HG02884 (cell line): Measurements from ENCODE around the gene XAB2.

Experiments used
- ATAC-seq: cut with Tn5 transposase; IDR thresholded peaks from one replicate; pipeline ENCODE4 v1.9.1; 2021; ENCODE audit warnings: mild to moderate bottlenecking, moderate library complexity; ENCODE audit not compliant: unreplicated experiment

Gene XAB2

GRCh38 chr19:7633698-7634097, 4.4 kb upstream of the XAB2 start, which contains the start of gene PCP2:
PCP2 (minus strand) TSS chr19:7633719; CDS start chr19:7633457, 262 bp downstream.
- ATAC-seq: no peak

DNA sequence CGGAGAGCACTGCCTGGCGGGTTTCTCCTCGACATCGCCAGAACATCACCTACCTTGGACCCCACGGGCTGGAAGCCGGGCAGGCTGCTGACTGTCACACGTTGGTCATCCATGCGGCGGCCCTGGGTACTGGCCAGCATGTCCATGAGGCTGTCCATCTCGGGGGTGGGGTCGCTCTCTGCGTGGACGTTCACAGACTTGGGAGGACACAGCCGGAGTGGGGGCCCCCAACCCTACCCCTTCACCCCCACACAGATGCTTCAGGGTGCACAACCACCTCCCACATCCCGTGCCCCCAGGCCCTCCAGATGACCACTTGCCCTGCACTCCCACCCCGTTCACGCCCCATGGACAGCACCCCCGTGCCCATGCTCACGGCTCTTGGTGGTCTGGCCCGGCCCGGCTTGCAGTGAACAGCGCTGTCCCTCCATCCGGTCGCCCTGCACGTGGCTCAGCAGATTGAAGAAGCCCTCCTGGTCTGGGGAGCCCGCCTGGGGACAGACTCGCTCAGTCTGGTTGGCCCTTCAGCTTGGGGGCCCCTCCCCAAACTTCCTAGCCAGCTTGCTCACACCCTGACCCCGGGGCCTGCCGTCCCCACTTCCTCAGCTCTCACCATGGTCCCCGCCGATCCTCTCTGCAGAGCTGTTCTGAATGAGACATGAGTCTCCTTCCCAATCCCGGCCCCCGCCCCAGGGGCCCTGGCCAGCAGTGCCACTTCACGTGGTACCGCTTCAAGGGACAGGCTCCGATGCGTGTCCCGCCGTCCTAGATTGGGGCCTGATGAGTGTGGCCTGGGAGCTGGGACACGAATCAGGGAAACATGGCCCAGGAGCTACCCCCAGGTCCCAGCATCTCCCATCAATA, 3.2 kb upstream of the XAB2 start:
- no peak for ATAC-seq

DNA sequence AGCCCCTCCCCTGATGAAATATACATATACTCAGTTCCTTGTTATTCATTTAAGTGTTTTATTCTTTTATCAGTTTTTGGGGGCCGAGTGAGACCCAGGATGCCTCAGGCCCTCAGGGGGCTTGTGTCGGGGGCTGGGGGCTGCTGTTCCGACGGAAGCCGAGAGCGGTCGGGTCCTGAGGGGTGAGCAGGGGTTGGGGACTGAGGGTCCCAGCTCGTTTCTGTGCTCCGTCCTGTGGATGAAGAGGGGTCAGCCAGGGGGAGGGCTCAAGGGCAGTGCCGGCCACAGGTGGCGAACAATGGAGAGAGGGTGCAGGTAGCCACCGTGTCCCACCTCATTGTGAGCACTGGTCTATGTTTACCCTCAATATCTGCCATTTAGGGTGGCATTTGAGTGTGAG, 2.2 kb upstream of the XAB2 start:
- ATAC-seq: no peak

DNA sequence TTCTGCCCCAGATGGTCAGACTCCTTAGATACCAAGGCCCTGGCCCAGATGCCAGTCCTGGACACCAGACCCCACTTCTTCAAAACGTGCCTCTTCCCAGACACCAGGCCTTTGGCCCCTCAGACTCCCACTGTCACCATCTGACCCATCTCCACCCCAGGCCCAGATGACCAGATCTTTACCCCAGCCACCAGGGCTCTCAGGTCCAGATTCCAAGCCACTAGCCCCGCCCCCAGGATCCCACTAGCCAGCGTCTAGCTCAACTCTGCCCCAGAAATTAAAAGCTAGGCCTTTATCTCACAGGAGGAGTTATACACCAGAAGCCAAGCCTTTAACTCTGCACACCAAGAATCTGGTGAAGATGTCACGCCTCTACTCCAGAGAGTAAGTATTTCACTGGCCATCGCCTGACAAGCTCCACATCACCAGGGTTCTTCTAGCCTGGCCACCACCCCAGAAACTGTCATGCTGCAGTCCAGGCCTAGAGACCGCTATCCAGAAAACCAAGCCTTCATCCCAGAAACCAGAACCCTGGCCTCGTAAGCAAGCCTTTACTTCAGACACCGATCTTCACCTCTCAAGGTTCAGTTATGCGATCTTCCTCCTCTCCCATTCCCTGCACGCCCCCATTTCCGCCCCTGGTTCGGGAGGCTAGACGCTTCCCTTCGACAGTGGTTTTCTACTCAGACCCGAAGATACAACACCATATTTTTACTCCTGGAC, 595 bp downstream of the XAB2 start:
- no peak for ATAC-seq

GRCh38 chr19:7627166-7627565, 2.2 kb downstream of the XAB2 start:
- no peak for ATAC-seq

DNA sequence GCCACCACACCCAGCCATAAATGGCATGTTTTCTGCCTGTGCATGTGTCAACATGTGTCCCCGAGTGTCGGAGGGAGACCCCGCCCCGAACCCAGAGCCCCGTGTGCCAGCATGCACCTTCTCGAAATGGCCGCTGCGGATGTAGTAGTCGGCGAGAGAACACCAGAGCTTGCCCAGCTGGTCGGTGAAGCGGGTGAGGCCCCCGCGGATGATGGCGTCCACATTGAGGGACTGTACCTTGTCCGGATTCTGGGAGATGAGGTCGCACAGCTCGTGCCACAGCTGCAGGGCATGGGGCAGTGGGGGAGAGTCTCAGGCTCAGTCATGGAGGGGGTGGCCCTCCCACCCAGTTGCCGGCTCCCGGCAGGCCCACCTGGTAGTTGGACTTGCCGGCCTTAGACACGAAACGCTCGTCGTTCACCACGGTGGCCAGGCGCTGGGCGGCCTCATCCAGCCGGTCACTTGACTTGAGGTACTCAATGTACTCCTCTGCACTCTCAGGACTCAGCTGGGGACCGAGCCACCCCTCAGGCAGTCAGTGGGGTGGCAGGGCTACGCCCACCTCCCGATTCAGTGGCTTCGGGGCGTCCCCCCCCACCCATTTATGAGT, 3.5 kb downstream of the XAB2 start:
- no peak for ATAC-seq

DNA sequence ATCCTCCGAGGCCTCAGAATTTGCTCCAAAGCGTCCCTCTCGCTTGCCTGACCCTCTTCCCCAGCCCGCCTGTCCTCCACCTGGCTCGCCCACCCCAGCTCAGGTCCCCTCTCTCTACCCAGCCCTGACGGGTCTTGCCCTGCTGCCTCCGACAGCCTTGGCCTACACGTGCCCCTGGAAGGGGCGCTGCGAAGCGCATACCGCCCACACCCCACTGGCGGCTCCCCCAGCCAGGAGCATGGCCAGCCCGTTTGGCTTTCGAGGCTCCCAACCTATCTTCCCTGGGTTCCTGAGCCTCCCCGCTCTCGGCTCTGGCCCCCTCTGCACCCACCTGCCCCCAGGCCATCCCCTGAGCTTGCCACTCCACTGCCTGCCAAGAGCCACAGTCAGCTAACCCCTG, 4.5 kb downstream of the XAB2 start:
- no peak for ATAC-seq

DNA sequence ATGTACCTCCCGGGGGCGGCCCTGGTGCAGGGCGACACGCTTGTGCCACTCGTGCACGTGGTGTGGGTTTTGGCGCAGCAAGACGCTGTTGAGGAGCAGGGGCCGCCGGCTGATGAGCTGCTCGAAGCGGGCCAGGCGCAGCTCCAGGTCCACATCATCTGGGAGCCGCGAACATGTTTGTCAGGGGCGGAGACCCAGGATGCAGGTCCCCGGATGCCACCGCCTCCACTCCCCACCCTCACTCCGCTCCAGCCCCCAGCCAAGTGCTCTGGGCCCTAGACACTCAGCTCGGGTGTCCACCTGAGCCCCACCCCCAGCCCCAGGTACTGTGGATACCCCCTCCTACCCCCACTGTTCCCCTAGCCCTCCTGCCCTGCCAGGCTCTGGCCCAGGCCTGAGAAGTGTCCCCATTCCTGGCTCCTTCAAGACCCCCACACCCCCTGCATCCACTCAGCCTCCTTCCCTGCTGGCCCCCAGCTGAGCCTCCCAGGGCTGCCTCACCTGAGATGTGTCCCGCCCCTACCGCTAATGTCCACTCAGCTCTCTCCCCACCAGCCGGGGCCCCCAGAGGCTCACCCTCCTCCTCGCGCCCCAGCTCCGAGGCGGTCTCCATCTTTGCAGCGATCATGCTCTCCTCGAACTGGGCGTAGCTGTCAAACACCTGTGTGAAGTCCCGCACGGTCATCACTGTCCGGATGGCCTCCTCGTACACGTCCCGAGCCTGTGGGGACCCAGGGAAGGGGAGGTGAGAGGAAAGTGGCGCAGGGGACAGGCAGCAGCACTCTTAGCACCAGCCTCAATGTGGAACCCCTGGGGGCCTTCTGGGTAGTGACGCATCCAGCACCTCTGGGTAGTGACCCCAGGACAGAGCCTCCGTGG, 5.4 kb downstream of the XAB2 start:
- no peak for ATAC-seq

- no peak for ATAC-seq
These were observed 6.2 kb downstream of the XAB2 start for GRCh38 chr19:7622933-7623685.

DNA sequence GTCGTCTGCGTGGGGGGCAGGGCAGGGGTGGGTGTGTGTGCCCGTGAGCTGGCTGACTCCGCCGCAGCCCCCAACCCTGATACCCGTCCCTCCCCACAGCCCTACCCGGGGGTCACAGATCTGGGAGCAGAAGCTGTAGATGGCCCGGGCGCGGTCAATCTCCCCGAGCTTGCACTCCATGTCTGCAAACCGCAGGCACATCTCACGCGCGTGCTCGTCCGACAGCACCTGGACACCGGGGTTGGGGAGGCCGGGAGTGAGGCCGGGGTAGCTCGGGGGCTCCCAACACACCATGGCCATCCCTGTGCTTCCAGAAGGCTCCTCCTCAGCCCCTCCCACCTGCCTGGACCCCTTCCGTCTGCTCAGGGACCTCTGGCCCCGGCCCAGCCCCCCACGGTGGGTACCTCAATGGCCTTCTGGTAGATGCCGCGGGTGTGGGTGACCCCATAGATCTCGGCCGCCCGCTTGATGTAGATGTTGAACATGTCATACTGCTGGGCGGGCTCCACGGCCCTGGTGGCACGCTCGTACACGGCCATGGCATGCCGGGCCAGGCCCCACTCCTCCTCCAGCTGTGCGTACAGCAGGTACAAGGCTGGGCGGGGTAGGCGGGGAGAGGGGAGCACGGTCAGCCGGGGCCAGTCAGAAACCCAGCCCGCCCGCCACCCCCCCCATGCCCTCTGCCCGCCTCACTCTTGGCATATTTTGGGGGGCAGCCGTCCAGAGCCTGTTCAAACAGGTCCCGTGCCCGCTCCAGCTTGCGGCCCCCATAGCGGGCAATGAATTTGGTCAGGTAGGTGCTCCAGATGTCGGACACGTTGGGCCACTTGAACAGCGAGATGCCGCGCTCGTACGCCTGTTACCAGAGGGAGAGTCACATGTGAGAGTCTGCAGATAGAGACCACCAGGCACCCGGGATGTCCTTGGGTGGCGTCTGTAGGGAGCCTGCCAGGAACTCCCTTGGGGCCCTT, 8.6 kb downstream of the XAB2 start:
- no peak for ATAC-seq

DNA sequence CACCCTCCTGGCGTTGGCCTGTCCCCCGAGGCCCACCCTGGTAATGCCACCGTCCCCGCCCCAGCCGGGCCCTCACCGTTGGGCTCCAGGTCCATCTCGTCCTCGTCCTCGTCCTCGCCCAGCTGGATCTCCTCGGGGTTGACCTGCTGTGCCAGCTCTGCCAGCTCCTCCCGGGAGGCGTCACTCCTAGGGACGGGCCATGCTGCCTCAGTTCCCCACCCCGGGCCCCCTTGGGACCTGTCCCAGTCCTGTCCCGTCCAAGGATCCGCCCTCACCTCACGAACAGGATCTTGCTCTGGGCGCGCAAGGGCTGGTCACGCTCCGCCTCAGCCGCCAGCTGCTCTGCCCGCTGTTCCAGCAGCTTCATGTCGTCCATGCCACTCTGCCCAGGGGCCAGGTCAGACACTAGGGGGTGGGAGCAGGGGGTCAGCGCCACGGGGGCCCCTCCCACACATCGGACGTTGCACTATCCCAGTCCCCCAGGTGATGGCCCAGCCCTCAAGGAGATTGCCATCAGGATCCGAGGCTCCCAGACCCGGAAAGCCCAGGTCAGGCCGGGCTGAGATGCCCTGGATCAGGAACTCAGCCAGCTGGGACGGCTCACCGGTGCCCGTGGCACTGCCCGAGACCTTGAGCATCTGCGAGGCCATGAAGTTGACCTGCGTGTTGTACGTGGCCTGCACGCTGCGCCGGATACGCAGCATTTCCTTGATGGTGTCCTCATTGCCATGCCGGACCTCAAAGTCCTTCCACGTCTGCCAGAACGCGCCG, 9.5 kb downstream of the XAB2 start:
- no peak for ATAC-seq

- no peak for ATAC-seq
These were observed 10.4 kb downstream of the XAB2 start for GRCh38 chr19:7618771-7619510.

- no peak for ATAC-seq
These were observed 11.0 kb downstream of the XAB2 start for GRCh38 chr19:7618348-7618747.

DNA sequence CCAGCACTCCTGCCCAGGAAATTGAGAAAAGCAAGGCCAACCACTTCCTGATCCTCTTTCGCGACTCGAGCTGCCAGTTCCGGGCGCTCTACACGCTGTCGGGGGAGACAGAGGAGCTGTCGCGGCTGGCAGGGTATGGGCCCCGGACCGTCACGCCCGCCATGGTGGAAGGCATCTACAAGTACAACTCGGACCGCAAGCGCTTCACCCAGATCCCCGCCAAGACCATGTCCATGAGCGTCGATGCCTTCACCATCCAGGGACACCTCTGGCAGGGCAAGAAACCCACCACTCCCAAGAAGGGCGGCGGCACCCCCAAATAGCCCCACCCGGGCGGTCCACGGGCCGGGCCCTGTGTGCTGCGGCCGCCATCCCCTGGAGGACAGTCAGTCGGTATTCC, 11.6 kb downstream of the XAB2 start:
- ATAC-seq: no peak

- no peak for ATAC-seq
These were observed 12.2 kb downstream of the XAB2 start for GRCh38 chr19:7617172-7617571.

DNA sequence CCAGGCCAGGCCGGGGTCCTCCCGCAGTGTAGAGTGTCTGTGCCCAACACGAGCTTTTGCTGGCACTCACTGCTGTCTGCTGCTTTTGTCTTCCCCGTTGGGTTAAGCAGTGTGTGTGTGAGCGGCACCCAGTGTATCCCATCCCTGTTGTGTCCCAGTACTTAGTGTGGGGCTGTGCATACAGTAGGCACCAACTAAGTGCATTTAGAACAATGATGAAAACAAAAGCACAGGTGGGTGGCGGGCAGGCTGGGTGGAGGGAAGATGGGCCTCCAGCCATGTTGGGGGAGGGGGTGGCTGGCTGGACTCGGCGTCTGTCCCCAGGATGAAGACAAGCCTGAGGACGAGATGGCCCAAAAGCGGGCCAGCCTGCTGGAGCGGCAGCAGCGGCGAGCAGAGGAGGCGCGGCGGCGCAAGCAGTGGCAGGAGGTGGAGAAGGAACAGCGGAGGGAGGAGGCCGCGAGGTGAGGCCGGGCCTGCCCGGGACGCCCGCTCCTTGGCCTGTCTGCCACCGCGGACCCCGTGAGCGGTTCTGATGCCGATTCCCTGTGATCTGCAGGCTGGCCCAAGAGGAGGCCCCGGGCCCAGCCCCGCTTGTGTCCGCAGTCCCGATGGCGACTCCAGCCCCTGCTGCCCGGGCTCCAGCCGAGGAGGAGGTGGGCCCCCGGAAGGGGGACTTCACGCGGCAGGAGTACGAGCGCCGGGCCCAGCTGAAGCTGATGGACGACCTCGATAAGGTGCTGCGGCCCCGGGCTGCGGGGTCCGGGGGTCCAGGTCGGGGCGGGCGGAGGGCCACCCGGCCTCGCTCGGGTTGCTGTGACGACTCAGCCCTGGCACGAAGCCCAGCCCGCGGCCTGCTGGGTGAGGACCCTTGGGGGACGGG, 14.2 kb downstream of the XAB2 start:
- ATAC-seq: no peak
